HEK293T (cell line): ENCODE results near the gene DIRAS3.

Experiments
- CTCF ChIA-PET: fragments of 350-600 bp; formaldehyde crosslinking; extraction: SDS; loops from one replicate; lab custom pipeline; 2021; ENCODE audit warnings: antibody characterized with exemption, inconsistent platforms; lab: Yijun Ruan, JAX
- POLR2A ChIA-PET: fragments of 350-600 bp; formaldehyde crosslinking; extraction: SDS; loops from one replicate; lab custom pipeline; 2020; ENCODE audit warnings: antibody characterized with exemption, inconsistent platforms; lab: Yijun Ruan, JAX
- DNase-seq: peaks from one replicate; pipeline ENCODE4 v3.0.0; 2012; ENCODE audit warnings: mixed read lengths; ENCODE audit errors: extremely low spot score
- ARNT ChIP-seq: fragments of 450-650 bp; IDR thresholded peaks from 2 replicates; pipeline ENCODE4 v1.6.1; 2017; ENCODE audit warnings: mild to moderate bottlenecking
- BHLHE40 ChIP-seq: fragments of 450-650 bp; IDR thresholded peaks from 2 replicates; pipeline ENCODE4 v1.6.1; 2016; ENCODE audit warnings: mild to moderate bottlenecking, moderate library complexity, borderline replicate concordance
- CTBP1 ChIP-seq: fragments of 450-650 bp; IDR thresholded peaks from 2 replicates; pipeline ENCODE4 v1.6.1; 2016; ENCODE audit warnings: borderline replicate concordance
- ELF4 ChIP-seq: fragments of 450-650 bp; IDR thresholded peaks from 2 replicates; pipeline ENCODE4 v1.6.1; 2017; ENCODE audit warnings: antibody characterized with exemption
- FOXA1 ChIP-seq: fragments of 450-650 bp; IDR thresholded peaks from 2 replicates; pipeline ENCODE4 v1.6.1; 2016; ENCODE audit warnings: mild to moderate bottlenecking
- FOXK2 ChIP-seq: fragments of 450-650 bp; IDR thresholded peaks from 2 replicates; pipeline ENCODE4 v1.6.1; 2016; ENCODE audit warnings: mild to moderate bottlenecking
- FOXM1 ChIP-seq: fragments of 450-650 bp; IDR thresholded peaks from 2 replicates; pipeline ENCODE4 v1.6.1; 2017; ENCODE audit warnings: mild to moderate bottlenecking, borderline replicate concordance
- HDGF ChIP-seq: fragments of 450-650 bp; IDR thresholded peaks from 2 replicates; pipeline ENCODE4 v1.6.1; 2017; ENCODE audit warnings: antibody characterized with exemption, borderline replicate concordance
- L3MBTL2 ChIP-seq: fragments of 450-650 bp; conservative IDR thresholded peaks from 2 replicates; pipeline ENCODE4 v1.6.1; 2016; ENCODE audit warnings: mild to moderate bottlenecking
- LEF1 ChIP-seq: fragments of 450-650 bp; IDR thresholded peaks from 2 replicates; pipeline ENCODE4 v1.6.1; 2017; ENCODE audit warnings: mild to moderate bottlenecking, borderline replicate concordance
- NFRKB ChIP-seq: fragments of 450-650 bp; IDR thresholded peaks from 2 replicates; pipeline ENCODE4 v1.6.1; 2016; ENCODE audit warnings: mild to moderate bottlenecking, moderate library complexity
- SP1 ChIP-seq: fragments of 450-650 bp; IDR thresholded peaks from 2 replicates; pipeline ENCODE4 v1.6.1; 2017
- SUZ12 ChIP-seq: fragments of 450-650 bp; IDR thresholded peaks from 2 replicates; pipeline ENCODE4 v1.6.1; 2016; ENCODE audit warnings: mild to moderate bottlenecking
- TARDBP ChIP-seq: fragments of 450-650 bp; IDR thresholded peaks from 2 replicates; pipeline ENCODE4 v1.6.1; 2016
- ZNF384 ChIP-seq: fragments of 450-650 bp; IDR thresholded peaks from 2 replicates; pipeline ENCODE4 v1.6.1; 2016
- TF ChIP-seq, protein P1 (sequence below): fragments of 450-650 bp; IDR thresholded peaks from 2 replicates; pipeline ENCODE4 v1.6.1; 2016

Gene DIRAS3

DNA sequence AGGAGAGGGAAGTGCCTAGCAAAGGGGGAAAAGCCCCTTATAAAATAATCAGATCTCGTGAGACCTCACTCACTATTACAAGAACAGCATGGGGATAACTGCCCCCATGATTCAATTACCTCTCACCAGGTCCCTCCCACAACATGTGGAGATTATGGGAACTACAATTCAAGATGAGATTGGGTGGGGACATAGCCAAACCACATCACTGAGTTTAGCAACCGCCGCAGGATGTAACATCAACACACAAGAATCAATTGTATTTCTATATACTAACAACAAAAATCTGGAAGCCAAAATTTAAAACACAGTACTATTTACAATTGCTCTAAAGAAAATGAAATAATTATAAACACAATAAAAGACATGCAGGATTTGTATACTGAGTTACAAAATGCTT is 21.9 kb downstream of the DIRAS3 start:
- ChIA-PET CTCF (no interaction called here), POLR2A (no interaction called here)
- TF ChIP-seq NFRKB (no peak), SUZ12 (no peak), FOXK2 (no peak), L3MBTL2 (no peak), ELF4 (no peak), LEF1 (no peak), BHLHE40 (no peak), FOXM1 (no peak), FOXA1 (no peak), SP1 (no peak), CTBP1 (no peak), ZNF384 (no peak), ARNT (no peak), TARDBP (no peak), HDGF (no peak)
- DNase-seq: no peak

DNA sequence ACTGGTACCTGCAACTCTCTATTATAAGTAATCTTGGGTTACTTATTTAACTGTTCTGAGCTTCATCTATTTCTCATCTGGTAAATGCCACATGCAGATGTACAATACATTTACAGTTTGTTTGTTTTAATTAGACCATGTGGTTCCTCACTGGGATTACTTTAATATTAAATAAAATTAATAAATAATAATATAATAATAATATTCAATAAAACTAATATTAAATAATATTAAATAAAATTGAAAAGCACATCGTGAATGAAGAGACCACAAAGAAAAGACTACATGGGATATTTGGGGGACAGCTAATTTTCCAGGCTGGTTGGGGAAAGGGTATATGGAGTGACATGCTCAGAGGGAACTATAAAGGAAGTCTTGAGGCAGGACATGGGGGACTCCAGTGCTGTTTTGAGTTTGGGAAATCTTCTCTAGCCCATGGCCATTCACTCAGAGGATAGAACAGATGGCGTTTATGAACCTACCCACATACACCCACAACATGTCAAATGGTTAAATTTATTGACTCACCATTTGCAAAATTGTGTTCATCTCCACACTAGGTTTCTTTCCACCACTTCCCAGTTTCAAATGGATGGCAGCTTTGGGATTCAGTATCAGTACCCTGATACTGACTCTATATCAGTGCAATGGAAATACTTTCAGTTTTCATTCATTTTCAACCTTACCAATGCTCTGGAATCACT is 25.6 kb downstream of the DIRAS3 start:
- no peak for DNase-seq
- CTCF ChIA-PET: interaction anchor here (0.6 kb wide), 1 partner anchor 497 kb away, joined by 3 read pairs; no protein-coding TSS in a partner anchor
- TF ChIP-seq, protein P1, sequence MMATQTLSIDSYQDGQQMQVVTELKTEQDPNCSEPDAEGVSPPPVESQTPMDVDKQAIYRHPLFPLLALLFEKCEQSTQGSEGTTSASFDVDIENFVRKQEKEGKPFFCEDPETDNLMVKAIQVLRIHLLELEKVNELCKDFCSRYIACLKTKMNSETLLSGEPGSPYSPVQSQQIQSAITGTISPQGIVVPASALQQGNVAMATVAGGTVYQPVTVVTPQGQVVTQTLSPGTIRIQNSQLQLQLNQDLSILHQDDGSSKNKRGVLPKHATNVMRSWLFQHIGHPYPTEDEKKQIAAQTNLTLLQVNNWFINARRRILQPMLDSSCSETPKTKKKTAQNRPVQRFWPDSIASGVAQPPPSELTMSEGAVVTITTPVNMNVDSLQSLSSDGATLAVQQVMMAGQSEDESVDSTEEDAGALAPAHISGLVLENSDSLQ: no peak
- no peak for TF ChIP-seq FOXA1
- TF ChIP-seq BHLHE40: no peak
- no peak for TF ChIP-seq CTBP1
- no peak for TF ChIP-seq ZNF384
- no peak for TF ChIP-seq FOXM1
- no peak for TF ChIP-seq SUZ12
- no peak for TF ChIP-seq NFRKB
- no peak for TF ChIP-seq ARNT
- no peak for TF ChIP-seq ELF4
- TF ChIP-seq HDGF: no peak
- no peak for TF ChIP-seq TARDBP
- TF ChIP-seq L3MBTL2: no peak
- POLR2A ChIA-PET: no interaction called here

- DNase-seq: no peak
- CTCF ChIA-PET: no interaction called here
- POLR2A ChIA-PET: no interaction called here
- TF ChIP-seq BHLHE40 (no peak), FOXM1 (no peak), TARDBP (no peak), HDGF (no peak), NFRKB (no peak), ELF4 (no peak), CTBP1 (no peak), ZNF384 (no peak), SUZ12 (no peak)
- TF ChIP-seq, protein P1: no peak
Observed at GRCh38 chr1:68016381-68016780, 34.0 kb downstream of the DIRAS3 start.

DNA sequence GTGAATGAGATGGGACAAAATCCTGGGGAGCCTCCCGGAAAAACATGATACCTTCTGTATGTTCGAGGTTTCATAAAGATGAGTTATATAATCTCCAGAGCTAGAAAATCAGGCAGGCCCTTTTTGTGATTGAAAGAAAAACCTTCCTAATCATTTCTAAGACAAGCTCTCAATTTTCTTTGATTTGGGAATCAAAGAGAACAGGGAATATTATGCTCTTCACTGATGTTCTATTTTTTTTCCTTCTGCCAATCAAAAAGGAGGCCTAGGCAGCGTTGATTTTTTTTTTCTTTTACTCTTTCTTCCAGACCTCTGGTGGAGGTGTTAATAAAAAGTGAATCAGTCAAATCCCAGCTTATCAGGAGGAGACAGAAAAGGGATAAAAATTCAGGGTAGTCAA is 34.5 kb downstream of the DIRAS3 start:
- ChIA-PET CTCF (no interaction called here), POLR2A (no interaction called here)
- no peak for TF ChIP-seq NFRKB
- TF ChIP-seq TARDBP: no peak
- TF ChIP-seq LEF1: no peak
- no peak for TF ChIP-seq SUZ12
- TF ChIP-seq FOXM1: no peak
- no peak for TF ChIP-seq CTBP1
- no peak for TF ChIP-seq ARNT
- TF ChIP-seq FOXA1: no peak
- DNase-seq: no peak

DNA sequence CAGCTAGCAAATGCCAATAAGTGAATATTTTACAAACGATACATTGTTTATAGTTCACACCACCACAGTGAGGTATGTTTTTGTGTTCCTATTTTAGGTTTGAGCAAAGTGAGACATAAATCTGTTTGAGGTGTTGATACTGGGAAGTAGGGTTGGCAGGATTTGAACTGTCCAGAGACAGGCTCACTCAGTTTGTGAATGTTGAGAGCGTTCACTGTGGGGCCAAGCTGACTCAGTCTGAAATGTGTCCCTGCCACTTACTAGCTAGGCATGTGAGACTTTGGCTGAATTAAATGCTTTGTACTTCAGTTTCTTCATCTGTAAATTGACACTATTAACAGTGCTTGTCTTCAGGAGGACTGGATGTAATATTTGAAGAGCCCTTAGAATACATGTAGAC is 35.1 kb downstream of the DIRAS3 start:
- DNase-seq: no peak
- POLR2A ChIA-PET: no interaction called here
- CTCF ChIA-PET: no interaction called here
- TF ChIP-seq L3MBTL2: no peak
- TF ChIP-seq ELF4: no peak

- no peak for DNase-seq
- TF ChIP-seq FOXK2: no peak
- no peak for TF ChIP-seq BHLHE40
- no peak for TF ChIP-seq ZNF384
- no peak for TF ChIP-seq L3MBTL2
- TF ChIP-seq LEF1: no peak
- TF ChIP-seq SUZ12: no peak
- no peak for TF ChIP-seq TARDBP
- no peak for TF ChIP-seq FOXA1
- TF ChIP-seq CTBP1: no peak
- TF ChIP-seq FOXM1: no peak
- TF ChIP-seq ARNT: no peak
- no peak for TF ChIP-seq HDGF
- TF ChIP-seq ELF4: no peak
- TF ChIP-seq, protein P1: no peak
- no peak for TF ChIP-seq NFRKB
- no peak for TF ChIP-seq SP1
- CTCF ChIA-PET: no interaction called here
- POLR2A ChIA-PET: no interaction called here
Observed at GRCh38 chr1:68013351-68013750, 37.1 kb downstream of the DIRAS3 start.
